H9 (cell line): Measurements from ENCODE around the gene SLC6A19. TPM values are rescaled to one million over a fixed set of nuclear protein-coding genes. Genes with fewer than 3 reads are reported as not detected.

Experiments used
- DNase-seq: peaks from one replicate; pipeline ENCODE4 v3.0.0-alpha.2; 2017
- H2AFZ ChIP-seq: one replicate; pipeline ENCODE4 v1.6.1; 2013; ENCODE audit warnings: mild to moderate bottlenecking, low read length, control low read depth, moderate library complexity
- H2AK5ac ChIP-seq: 2 replicates; pipeline ENCODE4 v1.6.1; 2013; ENCODE audit warnings: low read length, control low read depth, mixed read lengths; ENCODE audit not compliant: insufficient read length
- H2BK120ac ChIP-seq: one replicate; pipeline ENCODE4 v1.6.1; 2013; ENCODE audit warnings: low read depth, mild to moderate bottlenecking, low read length, control low read depth, inconsistent platforms; ENCODE audit not compliant: poor library complexity, severe bottlenecking
- H2BK12ac ChIP-seq: 2 replicates; pipeline ENCODE4 v1.6.1; 2013; ENCODE audit warnings: low read length, control low read depth, mixed read lengths, low read depth; ENCODE audit not compliant: insufficient read length
- H2BK15ac ChIP-seq: 2 replicates; pipeline ENCODE4 v1.6.1; 2013; ENCODE audit warnings: low read depth, low read length, control low read depth
- H2BK20ac ChIP-seq: one replicate; pipeline ENCODE4 v1.6.1; 2013; ENCODE audit warnings: low read depth, mild to moderate bottlenecking, low read length, control low read depth, inconsistent platforms; ENCODE audit not compliant: poor library complexity, severe bottlenecking
- H2BK5ac ChIP-seq: 2 replicates; pipeline ENCODE4 v1.6.1; 2013; ENCODE audit warnings: low read length, control low read depth, mixed read lengths; ENCODE audit not compliant: insufficient read length
- H3K14ac ChIP-seq: 2 replicates; pipeline ENCODE4 v1.6.1; 2013; ENCODE audit warnings: low read length, control low read depth; ENCODE audit not compliant: insufficient read depth
- H3K18ac ChIP-seq: 2 replicates; pipeline ENCODE4 v1.6.1; 2013; ENCODE audit warnings: low read depth, mild to moderate bottlenecking, mixed read lengths, low read length, control low read depth; ENCODE audit not compliant: insufficient read length
- H3K23ac ChIP-seq: 2 replicates; pipeline ENCODE4 v1.6.1; 2013; ENCODE audit warnings: low read length, control low read depth, mixed read lengths, low read depth; ENCODE audit not compliant: insufficient read length
- H3K23me2 ChIP-seq: 2 replicates; pipeline ENCODE4 v1.6.1; 2013; ENCODE audit warnings: low read depth, mild to moderate bottlenecking, mixed read lengths, low read length, control low read depth; ENCODE audit not compliant: insufficient read length, poor library complexity, severe bottlenecking
- H3K27ac ChIP-seq: 2 replicates; pipeline ENCODE4 v1.5.1; 2013; ENCODE audit warnings: low read length, control low read depth, mixed read lengths, low read depth; ENCODE audit not compliant: insufficient read length
- H3K27me3 ChIP-seq: 2 replicates; pipeline ENCODE4 v1.6.1; 2013; ENCODE audit warnings: low read length, control low read depth, inconsistent platforms; ENCODE audit not compliant: insufficient read depth
- H3K4ac ChIP-seq: 2 replicates; pipeline ENCODE4 v1.6.1; 2013; ENCODE audit warnings: low read depth, mild to moderate bottlenecking, control low read depth, inconsistent platforms, low read length, moderate library complexity
- H3K4me1 ChIP-seq: 2 replicates; pipeline ENCODE4 v1.6.1; 2013; ENCODE audit warnings: low read length, control low read depth, inconsistent platforms; ENCODE audit not compliant: insufficient read depth
- H3K4me2 ChIP-seq: 2 replicates; pipeline ENCODE4 v1.6.1; 2013; ENCODE audit warnings: low read length, control low read depth, mixed read lengths; ENCODE audit not compliant: insufficient read length, insufficient read depth
- H3K56ac ChIP-seq: 2 replicates; pipeline ENCODE4 v1.6.1; 2013; ENCODE audit warnings: low read depth, mild to moderate bottlenecking, mixed read lengths, low read length, control low read depth; ENCODE audit not compliant: insufficient read length
- H3K79me1 ChIP-seq: 2 replicates; pipeline ENCODE4 v1.6.1; 2013; ENCODE audit warnings: low read depth, mild to moderate bottlenecking, moderate library complexity, low read length, control low read depth, inconsistent platforms; ENCODE audit not compliant: insufficient read depth, poor library complexity, severe bottlenecking
- H3K79me2 ChIP-seq: 2 replicates; pipeline ENCODE4 v1.6.1; 2013; ENCODE audit warnings: low read length, control low read depth, inconsistent platforms; ENCODE audit not compliant: insufficient read depth
- H3K9ac ChIP-seq: 2 replicates; pipeline ENCODE4 v1.6.1; 2013; ENCODE audit warnings: low read length, control low read depth, mixed read lengths; ENCODE audit not compliant: insufficient read length; ENCODE audit errors: extremely low read depth
- H3K9me3 ChIP-seq: one replicate; pipeline ENCODE4 v1.6.1; 2013; ENCODE audit warnings: low read depth, low read length, inconsistent platforms; ENCODE audit not compliant: control insufficient read depth
- H3T11ph ChIP-seq: one replicate; pipeline ENCODE4 v1.6.1; 2013; ENCODE audit warnings: mild to moderate bottlenecking, low read length, control low read depth, inconsistent platforms
- H4K20me1 ChIP-seq: one replicate; pipeline ENCODE4 v1.6.1; 2013; ENCODE audit not compliant: control insufficient read depth, insufficient read length, insufficient read depth
- H4K5ac ChIP-seq: 2 replicates; pipeline ENCODE4 v1.6.1; 2013; ENCODE audit warnings: low read depth, mild to moderate bottlenecking, mixed read lengths, low read length, control low read depth; ENCODE audit not compliant: insufficient read length
- H4K8ac ChIP-seq: replicated peaks from 2 replicates; pipeline ENCODE4 v1.6.1; 2013; ENCODE audit warnings: low read length, control low read depth, mixed read lengths, low read depth; ENCODE audit not compliant: insufficient read length
- H4K91ac ChIP-seq: 2 replicates; pipeline ENCODE4 v1.6.1; 2013; ENCODE audit warnings: low read depth, mild to moderate bottlenecking, moderate library complexity, mixed read lengths, low read length, control low read depth; ENCODE audit not compliant: insufficient read length
- H3K27ac Mint-ChIP-seq, 3 experiments: 2 replicates in 2 of 3; 3 replicates in 1 of 3; pipeline ENCODE4 v1.8.0; 2020 to 2021; ENCODE audit warnings: mixed read lengths in 3 of 3, mild to moderate bottlenecking in 1 of 3, moderate library complexity in 1 of 3
- H3K27me3 Mint-ChIP-seq: 2 replicates; pipeline ENCODE4 v1.8.0; 2021; ENCODE audit warnings: low read depth, mild to moderate bottlenecking, moderate library complexity, mixed read lengths
- H3K36me3 Mint-ChIP-seq, 3 experiments: 2 replicates in 2 of 3; 3 replicates in 1 of 3; pipeline ENCODE4 v1.8.0; 2020 to 2021; ENCODE audit warnings: low read depth in 3 of 3, mixed read lengths in 3 of 3; ENCODE audit not compliant: insufficient read depth in 1 of 3
- H3K4me1 Mint-ChIP-seq, 2 experiments: 2 replicates each; pipeline ENCODE4 v1.8.0; 2020; ENCODE audit warnings: mixed read lengths in 2 of 2
- H3K4me3 Mint-ChIP-seq, 2 experiments: 2 replicates in 1 of 2; 3 replicates in 1 of 2; pipeline ENCODE4 v1.8.0; 2020 to 2021; ENCODE audit warnings: mild to moderate bottlenecking in 2 of 2, mixed read lengths in 2 of 2, moderate library complexity in 1 of 2
- H3K9me3 Mint-ChIP-seq, 2 experiments: 2 replicates in 1 of 2; 3 replicates in 1 of 2; pipeline ENCODE4 v1.8.0; 2020; ENCODE audit warnings: mild to moderate bottlenecking in 2 of 2, mixed read lengths in 2 of 2, moderate library complexity in 1 of 2
- WGBS: extraction: QIAGEN DNeasy Blood & Tissue Kit; methylation state at CpG from one replicate; pipeline ENCODE4 v1.1.7; 2013; ENCODE audit warnings: missing lambda C conversion rate, low lambda C conversion rate, mixed read lengths; ENCODE audit not compliant: insufficient read length; ENCODE audit errors: extremely low coverage; 5-methylcytosine and 5-hydroxymethylcytosine counted together
- total RNA-seq: library from RNA; stranded (reverse); gene quantifications from 2 replicates; pipeline ENCODE4 v1.2.1, GENCODE V29; 2021
- TF ChIP-seq, protein P1 (sequence below): fragments of 200-600 bp; sonication (generic); conservative IDR thresholded peaks from 3 replicates; pipeline ENCODE4 v1.8.0; 2021; ENCODE audit warnings: antibody characterized with exemption, mild to moderate bottlenecking

SLC6A19 gene
- total RNA-seq, 1 experiment from 2014 or later: not detected

- H2AK5ac ChIP-seq: no peak overlapping the region
- no peak overlapping the region for H3T11ph ChIP-seq
- H2AFZ ChIP-seq: no peak overlapping the region
- no peak overlapping the region for H3K4me3 Mint-ChIP-seq
- H2BK20ac ChIP-seq: no peak overlapping the region
- DNase-seq: no peak
- peaks cover 11% of the 10 kb centered on the region for H3K27me3 Mint-ChIP-seq
- H3K9ac ChIP-seq: no peak overlapping the region
- H2BK120ac ChIP-seq: no peak overlapping the region
- H3K79me2 ChIP-seq: no peaks in the 10 kb centered on the region
- no peak overlapping the region for H2BK15ac ChIP-seq
- H3K9me3 Mint-ChIP-seq: no peaks in the 10 kb centered on the region
- H3K14ac ChIP-seq: no peak overlapping the region
- H3K36me3 Mint-ChIP-seq: no peaks in the 10 kb centered on the region
- no peak overlapping the region for H3K23ac ChIP-seq
- no peaks in the 10 kb centered on the region for H3K4me1 ChIP-seq
- H2BK12ac ChIP-seq: no peak overlapping the region
- no peak overlapping the region for H3K4me2 ChIP-seq
- no peak overlapping the region for H3K4ac ChIP-seq
- H4K20me1 ChIP-seq: no peaks in the 10 kb centered on the region
- H3K4me1 Mint-ChIP-seq: peaks cover 3 to 7% of the 10 kb centered on the region in 2 experiments; a peak in 2 of 4 replicates
- H4K91ac ChIP-seq: no peak overlapping the region
- WGBS: no CpG with 5 or more reads among the region's 27 CpGs
- H3K18ac ChIP-seq: no peak overlapping the region
- no peak overlapping the region for H3K56ac ChIP-seq
- H4K5ac ChIP-seq: no peak overlapping the region
- no peaks in the 10 kb centered on the region for H3K9me3 ChIP-seq
- H3K79me1 ChIP-seq: no peaks in the 10 kb centered on the region
- H2BK5ac ChIP-seq: no peak overlapping the region
- H3K23me2 ChIP-seq: no peaks in the 10 kb centered on the region
- H4K8ac ChIP-seq: no peak overlapping the region
- H3K27ac Mint-ChIP-seq: no peak overlapping the region; a peak in 1 of 7 replicates
- H3K27ac ChIP-seq: no peak overlapping the region
- TF ChIP-seq, protein P1, sequence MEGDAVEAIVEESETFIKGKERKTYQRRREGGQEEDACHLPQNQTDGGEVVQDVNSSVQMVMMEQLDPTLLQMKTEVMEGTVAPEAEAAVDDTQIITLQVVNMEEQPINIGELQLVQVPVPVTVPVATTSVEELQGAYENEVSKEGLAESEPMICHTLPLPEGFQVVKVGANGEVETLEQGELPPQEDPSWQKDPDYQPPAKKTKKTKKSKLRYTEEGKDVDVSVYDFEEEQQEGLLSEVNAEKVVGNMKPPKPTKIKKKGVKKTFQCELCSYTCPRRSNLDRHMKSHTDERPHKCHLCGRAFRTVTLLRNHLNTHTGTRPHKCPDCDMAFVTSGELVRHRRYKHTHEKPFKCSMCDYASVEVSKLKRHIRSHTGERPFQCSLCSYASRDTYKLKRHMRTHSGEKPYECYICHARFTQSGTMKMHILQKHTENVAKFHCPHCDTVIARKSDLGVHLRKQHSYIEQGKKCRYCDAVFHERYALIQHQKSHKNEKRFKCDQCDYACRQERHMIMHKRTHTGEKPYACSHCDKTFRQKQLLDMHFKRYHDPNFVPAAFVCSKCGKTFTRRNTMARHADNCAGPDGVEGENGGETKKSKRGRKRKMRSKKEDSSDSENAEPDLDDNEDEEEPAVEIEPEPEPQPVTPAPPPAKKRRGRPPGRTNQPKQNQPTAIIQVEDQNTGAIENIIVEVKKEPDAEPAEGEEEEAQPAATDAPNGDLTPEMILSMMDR: no peak
- H3K27me3 ChIP-seq: no peaks in the 10 kb centered on the region
Observed at GRCh38 chr5:1251678-1252580, 50.5 kb downstream of the SLC6A19 start.
